Stomach (tissue), 9 donors: Measurements from ENCODE around the gene CPS1. TPM values are rescaled to one million over a fixed set of nuclear protein-coding genes. Genes with fewer than 3 reads are reported as not detected.

Experiments used
- DNase-seq, 2 donors: peaks; one replicate each; pipeline versions ENCODE4 v3.0.0 to v3.0.0-alpha.2; 2013 to 2019
- H3K27ac ChIP-seq, 5 donors: fragments of 200-600 bp in 4 of 5; sonication (generic) in 4 of 5; one replicate each; pipeline ENCODE4 v1.5.1; 2013 to 2019; ENCODE audit warnings: mild to moderate bottlenecking in 1 of 5, moderate library complexity in 1 of 5
- H3K27me3 ChIP-seq, 3 donors: fragments of 200-600 bp; sonication (generic); one replicate each; pipeline ENCODE4 v1.5.1; 2017 to 2019; ENCODE audit warnings: mixed run types in 1 of 3
- H3K36me3 ChIP-seq, 4 donors: fragments of 200-600 bp; sonication (generic); 1 replicate in 3 of 4; 2 replicates in 1 of 4; pipeline ENCODE4 v1.5.1; 2016 to 2019
- H3K4me1 ChIP-seq, 4 donors: fragments of 200-600 bp; sonication (generic); one replicate each; pipeline ENCODE4 v1.5.1; 2016 to 2019
- H3K4me3 ChIP-seq, 4 donors: fragments of 200-600 bp; sonication (generic) in 3 of 4; one replicate each; pipeline ENCODE4 v1.5.1; 2016 to 2019; ENCODE audit warnings: mild to moderate bottlenecking in 1 of 4
- H3K9me3 ChIP-seq, 4 donors: fragments of 200-600 bp; sonication (generic); one replicate each; pipeline ENCODE4 v1.5.1; 2016 to 2019
- EP300 ChIP-seq: sonication (generic); formaldehyde crosslinking; IDR thresholded peaks from one replicate; pipeline ENCODE4 v1.6.1; 2017; ENCODE audit warnings: antibody characterized with exemption
- POLR2A ChIP-seq, 4 donors: fragments of 450-650 bp; IDR thresholded peaks; one replicate each; pipeline ENCODE4 v1.6.1; 2016; ENCODE audit warnings: antibody characterized with exemption in 4 of 4, control low read depth in 2 of 4, mild to moderate bottlenecking in 1 of 4, moderate library complexity in 1 of 4
- POLR2AphosphoS5 ChIP-seq, 3 donors: sonication (generic); formaldehyde crosslinking; IDR thresholded peaks; one replicate each; pipeline ENCODE4 v1.6.1; 2016; ENCODE audit warnings: antibody characterized with exemption in 3 of 3
- WGBS, 5 donors: extraction: QIAGEN DNeasy Blood & Tissue Kit in 3 of 5; methylation state at CpG; one replicate each; pipeline versions ENCODE4 v1.1.5 to v1.1.7; 2013 to 2018; 5-methylcytosine and 5-hydroxymethylcytosine counted together
- intact Hi-C: fragments of 100-400 bp; cut with DNase I; formaldehyde crosslinking; loops from one replicate; pipeline ENCODE4 v1.15.1; 2023; ENCODE audit warnings: low total_unique reads
- polyA plus RNA-seq, 3 donors: library from polyadenylated mRNA; stranded (reverse); fragments of 200-250 nt; gene quantifications; one replicate each; pipeline ENCODE4 v1.2.3, GENCODE V29; 2013
- total RNA-seq, 5 donors: library from RNA; depleted of rRNA; stranded (reverse); fragments of >200 nt; gene quantifications; one replicate each; pipeline versions ENCODE4 v1.1.0 to v1.2.3, GENCODE V29; 2014 to 2016
- TF ChIP-seq, protein P1 (sequence below), 7 experiments: fragments of 450-650 bp in 4 of 7; fragments of 200-600 bp in 3 of 7; sonication (generic) in 3 of 7; IDR thresholded peaks; one replicate each; pipeline ENCODE4 v1.5.1; 2016 to 2019; ENCODE audit warnings: antibody characterized with exemption in 7 of 7, control low read depth in 2 of 7, mild to moderate bottlenecking in 1 of 7
- donor health status: healthy with polysubstance abuse.
- donor health status: Bipolar disorder and iron deficiency.
- donor health status: healthy.

CPS1 gene
- total and polyA plus RNA-seq, 8 donors, result under 0.01 to 14.9 (median 0.51) TPM

DNA sequence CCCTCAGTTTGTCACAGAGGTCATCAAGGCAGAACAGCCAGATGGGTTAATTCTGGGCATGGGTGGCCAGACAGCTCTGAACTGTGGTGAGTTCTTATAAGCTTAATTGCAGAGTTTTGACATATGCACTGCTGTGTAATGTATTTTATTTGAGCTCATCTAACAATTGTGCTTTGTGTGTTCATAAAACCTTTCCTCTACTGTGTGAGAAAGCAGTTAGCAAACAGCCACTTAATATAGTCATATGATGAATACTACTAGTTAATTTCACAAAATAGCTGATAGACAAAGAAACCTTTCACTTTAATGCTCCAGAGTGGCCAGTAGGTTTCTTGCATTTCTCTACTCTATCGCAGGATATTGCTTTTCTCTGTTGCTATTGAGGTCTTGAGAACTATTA lies 43.1 kb downstream of the CPS1 start:
- 63 to 93% (median 71%) methylated on average over 1 of the region's 1 CpG for WGBS, 5 donors
- peaks cover 0 to 6% (median 0%) of the 10 kb centered on the region in 4 donors for H3K9me3 ChIP-seq
- no peak overlapping the region for H3K4me3 ChIP-seq
- no peaks in the 10 kb centered on the region for H3K4me1 ChIP-seq
- intact Hi-C loops, result no loop called here
- no peak for TF ChIP-seq POLR2AphosphoS5 (IDR thresholded peaks at IDR 0.05)
- no peak for TF ChIP-seq POLR2A (IDR thresholded peaks at IDR 0.05)
- no peak for TF ChIP-seq EP300
- TF ChIP-seq, protein P1, sequence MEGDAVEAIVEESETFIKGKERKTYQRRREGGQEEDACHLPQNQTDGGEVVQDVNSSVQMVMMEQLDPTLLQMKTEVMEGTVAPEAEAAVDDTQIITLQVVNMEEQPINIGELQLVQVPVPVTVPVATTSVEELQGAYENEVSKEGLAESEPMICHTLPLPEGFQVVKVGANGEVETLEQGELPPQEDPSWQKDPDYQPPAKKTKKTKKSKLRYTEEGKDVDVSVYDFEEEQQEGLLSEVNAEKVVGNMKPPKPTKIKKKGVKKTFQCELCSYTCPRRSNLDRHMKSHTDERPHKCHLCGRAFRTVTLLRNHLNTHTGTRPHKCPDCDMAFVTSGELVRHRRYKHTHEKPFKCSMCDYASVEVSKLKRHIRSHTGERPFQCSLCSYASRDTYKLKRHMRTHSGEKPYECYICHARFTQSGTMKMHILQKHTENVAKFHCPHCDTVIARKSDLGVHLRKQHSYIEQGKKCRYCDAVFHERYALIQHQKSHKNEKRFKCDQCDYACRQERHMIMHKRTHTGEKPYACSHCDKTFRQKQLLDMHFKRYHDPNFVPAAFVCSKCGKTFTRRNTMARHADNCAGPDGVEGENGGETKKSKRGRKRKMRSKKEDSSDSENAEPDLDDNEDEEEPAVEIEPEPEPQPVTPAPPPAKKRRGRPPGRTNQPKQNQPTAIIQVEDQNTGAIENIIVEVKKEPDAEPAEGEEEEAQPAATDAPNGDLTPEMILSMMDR (IDR thresholded peaks at IDR 0.05), result no peak
- H3K27me3 ChIP-seq, result no peaks in the 10 kb centered on the region
- DNase-seq, result no peak
- peaks cover 0 to 5% (median 0%) of the 10 kb centered on the region in 4 donors for H3K36me3 ChIP-seq
- H3K27ac ChIP-seq, result no peak overlapping the region

DNA sequence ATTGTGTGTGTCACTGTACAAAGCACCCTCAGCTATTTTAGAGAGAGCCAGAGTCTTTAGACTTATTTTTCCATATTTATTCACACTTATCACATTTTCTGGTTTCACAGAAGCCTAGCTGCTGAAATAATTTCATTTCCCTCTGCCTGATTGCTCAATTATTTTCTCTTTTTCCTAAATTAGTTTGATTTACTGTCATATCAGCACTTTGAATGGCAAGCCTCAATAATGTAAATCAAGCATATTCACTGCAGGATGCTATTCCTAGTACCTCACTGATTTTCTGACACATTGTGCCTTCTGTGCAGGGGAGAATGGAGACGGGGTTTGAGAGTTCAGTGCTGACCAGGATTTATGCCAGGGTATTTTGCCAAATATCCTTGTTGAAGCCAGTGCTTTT lies 48.3 kb downstream of the CPS1 start:
- intact Hi-C loops, result no loop called here
- 59 to 91% (median 87%) methylated on average over 1 of the region's 1 CpG for WGBS, 5 donors
- Histone ChIP-seq H3K4me1 (no peaks in the 10 kb centered on the region), H3K27ac (no peak overlapping the region), H3K27me3 (no peaks in the 10 kb centered on the region), H3K36me3 (no peaks in the 10 kb centered on the region), H3K9me3 (no peaks in the 10 kb centered on the region), H3K4me3 (no peak overlapping the region)
- TF ChIP-seq EP300 (no peak), POLR2A (IDR thresholded peaks at IDR 0.05) (no peak), POLR2AphosphoS5 (IDR thresholded peaks at IDR 0.05) (no peak)
- TF ChIP-seq, protein P1 (IDR thresholded peaks at IDR 0.05), result no peak
- no peak for DNase-seq

DNA sequence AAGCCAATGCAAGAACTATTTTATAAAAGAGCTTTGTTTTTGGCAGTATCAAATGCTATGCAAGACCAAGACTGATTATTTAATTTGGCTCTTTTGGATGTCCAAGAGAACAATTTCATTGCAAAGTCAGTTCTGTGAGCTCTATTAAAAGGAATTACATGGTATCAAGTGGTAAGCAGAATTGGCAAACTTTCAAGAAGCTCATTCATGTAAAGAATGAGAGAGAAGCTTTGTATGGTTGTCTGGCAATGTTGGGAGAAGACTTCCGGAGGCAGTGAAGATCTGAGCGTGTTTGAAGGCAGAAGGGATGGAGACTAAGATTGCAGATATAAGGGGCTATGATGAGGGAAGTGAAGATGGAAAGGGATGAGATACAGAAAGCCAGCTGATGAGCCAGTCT lies 49.6 kb downstream of the CPS1 start:
- Histone ChIP-seq H3K27ac (no peak overlapping the region), H3K9me3 (no peaks in the 10 kb centered on the region), H3K36me3 (no peaks in the 10 kb centered on the region), H3K4me3 (no peak overlapping the region), H3K27me3 (no peaks in the 10 kb centered on the region), H3K4me1 (no peaks in the 10 kb centered on the region)
- 84 to 91% (median 88%) methylated on average over 2 of the region's 2 CpGs for WGBS, 5 donors
- intact Hi-C loops, result no loop called here
- no peak for TF ChIP-seq POLR2A (IDR thresholded peaks at IDR 0.05)
- no peak for TF ChIP-seq POLR2AphosphoS5 (IDR thresholded peaks at IDR 0.05)
- DNase-seq, result no peak

DNA sequence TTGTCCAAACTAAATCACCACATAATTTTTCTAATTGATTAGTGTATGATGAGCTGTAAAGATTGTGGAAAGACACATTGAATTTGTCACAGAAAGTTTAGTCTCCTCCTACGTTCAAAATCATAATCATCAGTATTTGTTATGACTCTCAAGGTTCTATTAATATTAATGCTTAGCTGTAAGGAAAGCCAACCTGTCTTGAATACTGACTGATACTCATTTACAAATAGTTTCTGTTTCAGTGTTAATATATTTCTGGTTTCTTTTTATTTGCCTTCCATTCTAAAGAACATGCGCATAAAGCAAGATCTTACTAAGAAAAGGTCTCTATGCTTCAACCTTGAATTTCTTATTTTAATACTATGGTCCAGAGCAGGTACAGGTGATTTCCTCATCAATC lies 55.1 kb downstream of the CPS1 start:
- 68 to 81% (median 75%) methylated on average over 2 of the region's 2 CpGs for WGBS, 5 donors
- H3K4me3 ChIP-seq, result no peak overlapping the region
- TF ChIP-seq, protein P1 (IDR thresholded peaks at IDR 0.05), result no peak
- no peak for TF ChIP-seq EP300
- TF ChIP-seq POLR2A (IDR thresholded peaks at IDR 0.05), result no peak
- TF ChIP-seq POLR2AphosphoS5 (IDR thresholded peaks at IDR 0.05), result no peak
- H3K27me3 ChIP-seq, result no peaks in the 10 kb centered on the region
- no peak for DNase-seq
- H3K4me1 ChIP-seq, result no peaks in the 10 kb centered on the region
- H3K27ac ChIP-seq, result no peak overlapping the region
- intact Hi-C loops, result no loop called here
- H3K36me3 ChIP-seq, result no peaks in the 10 kb centered on the region
- H3K9me3 ChIP-seq, result no peaks in the 10 kb centered on the region

DNA sequence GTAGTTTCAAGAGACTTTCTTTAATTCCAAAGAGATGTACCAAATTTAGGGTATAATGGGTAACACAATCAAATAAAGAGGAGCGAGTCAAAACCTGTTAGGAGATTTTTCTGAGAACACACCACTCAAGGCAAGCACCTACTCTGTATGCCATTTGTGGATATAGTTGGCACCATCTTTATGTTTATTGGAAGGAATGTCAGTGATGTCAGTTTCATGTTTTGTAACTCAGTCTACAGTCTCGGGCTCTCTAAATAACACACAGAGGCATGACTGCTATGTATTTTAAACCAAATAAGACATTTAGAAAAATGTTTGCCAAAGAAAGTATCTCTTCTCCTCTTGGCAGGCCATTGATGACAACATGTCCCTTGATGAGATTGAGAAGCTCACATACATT lies 59.7 kb downstream of the CPS1 start:
- intact Hi-C loops, result no loop called here

More for the DNA sequence above, 59.7 kb downstream of the CPS1 start:
- Histone ChIP-seq H3K27ac (no peak overlapping the region), H3K36me3 (no peaks in the 10 kb centered on the region), H3K4me3 (no peak overlapping the region), H3K27me3 (no peaks in the 10 kb centered on the region), H3K9me3 (no peaks in the 10 kb centered on the region), H3K4me1 (no peaks in the 10 kb centered on the region)
- DNase-seq, result no peak
- TF ChIP-seq, protein P1 (IDR thresholded peaks at IDR 0.05), result no peak
- TF ChIP-seq EP300 (no peak), POLR2AphosphoS5 (IDR thresholded peaks at IDR 0.05) (no peak), POLR2A (IDR thresholded peaks at IDR 0.05) (no peak)
- WGBS, 5 donors, result 72 to 82% (median 77%) methylated on average over 2 of the region's 2 CpGs
